NK-92 (cell line): ENCODE data around the gene ZNF584.

Experiments
- DNase-seq: peaks from one replicate; lab custom pipeline; 2025; ENCODE audit not compliant: unreplicated experiment; lab: John Stamatoyannopoulos, UW

Gene ZNF584

DNA sequence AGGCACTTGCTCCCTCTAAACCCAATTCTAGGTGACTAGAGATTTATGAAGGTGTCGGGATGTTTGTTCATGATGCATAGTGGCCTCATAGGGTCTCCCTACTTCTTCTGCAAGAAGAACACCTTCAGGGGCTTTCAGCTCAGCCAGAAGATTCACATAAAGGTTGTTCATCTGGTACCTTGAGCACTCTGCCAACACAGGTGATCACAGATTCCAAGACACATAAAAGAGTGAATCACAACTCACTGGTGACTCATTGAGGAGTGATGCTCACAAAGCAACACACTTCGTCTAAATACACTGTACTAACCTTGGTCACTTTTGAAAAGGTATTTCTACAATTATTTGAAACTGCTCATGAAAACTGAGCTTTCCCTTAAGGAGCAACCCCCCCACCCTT, 51.6 kb downstream of the ZNF584 start:
- DNase-seq: no peak

DNA sequence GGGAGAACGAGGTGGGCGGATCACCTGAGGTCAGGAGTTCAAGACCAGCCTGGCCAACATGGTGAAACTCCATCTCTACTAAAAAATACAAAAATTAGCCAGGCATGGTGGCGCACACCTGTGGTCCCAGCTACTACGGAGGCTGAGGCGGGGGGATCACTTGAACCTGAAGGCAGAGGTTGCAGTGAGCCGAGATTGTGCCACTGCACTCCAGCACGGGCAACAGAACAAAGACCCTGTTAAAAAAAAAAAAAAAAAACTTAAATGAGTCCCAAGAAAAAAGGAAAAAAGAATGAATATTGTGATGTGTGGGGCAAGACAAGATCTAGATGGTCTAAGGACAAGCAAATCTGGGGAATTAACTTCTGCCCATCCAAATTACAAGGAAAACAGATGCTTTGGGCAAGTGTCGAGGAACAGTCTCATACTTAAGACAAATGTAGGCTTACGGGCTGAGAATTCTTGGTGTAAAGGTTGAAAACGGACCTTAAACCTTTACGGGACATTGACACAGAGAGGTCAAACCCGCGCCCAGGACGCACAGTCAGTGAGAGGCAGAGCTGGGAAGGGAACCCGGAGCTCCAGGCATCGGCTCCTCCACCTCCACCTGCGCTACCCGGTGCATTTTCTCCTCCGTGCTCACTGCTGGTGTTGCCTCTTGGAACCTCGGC, 57.8 kb downstream of the ZNF584 start:
- DNase-seq: no peak

DNA sequence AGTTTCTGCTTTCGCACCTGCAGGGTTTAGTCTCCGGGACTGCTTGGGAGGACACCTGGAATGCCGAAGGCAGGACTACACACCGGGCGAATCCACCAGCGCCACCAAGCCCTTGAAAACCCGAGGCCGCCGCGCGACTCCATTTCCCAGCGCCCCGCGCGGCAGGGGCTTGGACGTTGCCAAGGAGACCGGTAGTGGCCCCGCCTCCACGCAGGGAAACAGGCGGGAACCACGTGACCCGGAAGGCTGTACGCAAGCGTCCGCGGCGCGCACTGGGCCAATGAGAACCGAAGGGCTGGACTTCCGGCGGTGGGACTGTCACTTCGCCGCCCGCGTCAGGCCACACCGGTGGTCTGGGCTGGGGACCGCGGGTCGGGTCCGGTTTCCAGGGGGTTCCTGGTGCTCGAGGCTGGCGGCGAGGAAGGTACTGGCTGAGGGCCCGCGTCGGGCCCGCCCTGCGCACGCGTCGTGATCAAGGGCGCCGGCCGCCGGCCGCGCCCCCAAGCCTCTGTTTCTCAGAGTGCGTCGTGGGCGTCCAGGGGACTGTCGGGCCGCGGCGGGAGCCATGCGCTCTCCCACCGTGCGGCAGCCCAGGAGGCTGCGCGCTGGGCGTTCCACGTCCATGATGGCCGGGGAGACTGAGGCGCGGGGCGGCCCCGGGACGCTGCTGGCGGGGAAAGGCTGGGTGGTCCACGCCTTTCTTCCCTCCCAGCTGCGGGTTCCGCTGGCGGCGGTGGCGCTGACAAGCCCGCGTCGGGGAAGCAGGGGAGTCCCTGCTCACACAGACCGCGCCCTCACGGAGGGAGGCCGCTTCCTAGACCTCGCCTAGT, 58.5 kb downstream of the ZNF584 start, which contains the start of gene ZNF324:
TSS of gene ZNF324 (plus strand) at position 321 of the 830 bp plus-strand sequence. CDS start 2,106 bp downstream, outside the sequence.
- DNase-seq: peak; percentile 88
